ENCODE results near the gene ISG15. TPM values are rescaled to one million over a fixed set of nuclear protein-coding genes. Genes with fewer than 3 reads are reported as not detected.

The ISG15 gene
- polyA plus RNA-seq, 1 of the 3 experiments (the other 2 are of a cell fraction), result 28.6 TPM

GRCh38 chr1:1053682-1054081, 40.4 kb downstream of the ISG15 start:
- Histone ChIP-seq H3K27me3 (ENCODE audit: insufficient read depth) (peaks cover 9% of the 10 kb centered on the region; the same call in 1 of the 2 replicates), H3K4me2 (no peak overlapping the region), H3K4me1 (ENCODE audit: control insufficient read depth in 1 of 2, insufficient read depth in 2 of 2, low read depth in 1 of 2, low read length in 1 of 2) (no peaks in the 10 kb centered on the region; a peak in 1 of 4 replicates), H3K9ac (no peak overlapping the region), H3K79me2 (ENCODE audit: insufficient read depth) (no peaks in the 10 kb centered on the region), H2AFZ (ENCODE audit: low read depth) (no peak overlapping the region), H3K36me3 (replicated peaks in 1 of 2; ENCODE audit: control insufficient read depth in 1 of 2, insufficient read depth in 2 of 2, low read length in 1 of 2) (peaks cover 0 to 5% of the 10 kb centered on the region in 2 experiments), H3K9me2 (no peaks in the 10 kb centered on the region), H3K9me3 (no peaks in the 10 kb centered on the region), H4K20me1 (ENCODE audit: insufficient read depth) (no peaks in the 10 kb centered on the region), H3K4me3 (ENCODE audit: low read depth in 2 of 2, low read length in 1 of 2) (no peak overlapping the region), H3K27ac (ENCODE audit: low read depth in 2 of 2, low read length in 1 of 2) (no peak overlapping the region), H3F3A (replicated peaks; ENCODE audit: insufficient read depth) (no peaks in the 10 kb centered on the region)
- DNase-seq, result no peak
- TF ChIP-seq GABPA (IDR thresholded peaks at IDR 0.05; ENCODE audit: low read depth) (no peak), POLR2AphosphoS5 (IDR thresholded peaks at IDR 0.05; ENCODE audit: low read depth, low read length) (no peak), CTCF (IDR thresholded peaks at IDR 0.05) (no peak), MEF2A (IDR thresholded peaks at IDR 0.05; ENCODE audit: borderline replicate concordance, low read depth) (no peak), ELF1 (IDR thresholded peaks at IDR 0.05) (no peak), JUND (IDR thresholded peaks at IDR 0.05) (no peak), NFIC (IDR thresholded peaks at IDR 0.05; ENCODE audit: borderline replicate concordance) (no peak), USF2 (IDR thresholded peaks at IDR 0.05; ENCODE audit: borderline replicate concordance, low read depth, low read length) (no peak), FOSL2 (IDR thresholded peaks at IDR 0.05; ENCODE audit: borderline replicate concordance, low read depth) (no peak), SIN3A (IDR thresholded peaks at IDR 0.05; ENCODE audit: borderline replicate concordance, low read depth, low read length) (no peak), FOXM1 (IDR thresholded peaks at IDR 0.05; ENCODE audit: low read depth) (no peak), TCF12 (IDR thresholded peaks at IDR 0.05) (no peak)
- CTCF ChIA-PET, result interaction anchor here (2.2 kb wide), 1 partner anchor 21 kb away, joined by 8 read pairs; no protein-coding TSS in a partner anchor
- POLR2A ChIA-PET, result no interaction called here
- 99% methylated on average over 7 of the region's 18 CpGs for WGBS (ENCODE audit: low lambda C conversion rate)

- no peaks in the 10 kb centered on the region for H3K79me2 ChIP-seq (ENCODE audit: insufficient read depth)
- H3K9me2 ChIP-seq, result no peaks in the 10 kb centered on the region
- peaks cover 0 to 5% of the 10 kb centered on the region in 2 experiments for H3K36me3 ChIP-seq (replicated peaks in 1 of 2; ENCODE audit: control insufficient read depth in 1 of 2, insufficient read depth in 2 of 2, low read length in 1 of 2)
- no peaks in the 10 kb centered on the region for H3K9me3 ChIP-seq
- ChIA-PET POLR2A (no interaction called here), CTCF (interaction anchor here (2.2 kb wide), 1 partner anchor 21 kb away, joined by 8 read pairs; no protein-coding TSS in a partner anchor)
- DNase-seq, result no peak
- H3K4me3 ChIP-seq (ENCODE audit: low read depth in 2 of 2, low read length in 1 of 2), result no peak overlapping the region
- WGBS (ENCODE audit: low lambda C conversion rate), result 86% methylated on average over 7 of the region's 18 CpGs
- peaks cover 10% of the 10 kb centered on the region; the same call in 1 of the 2 replicates for H3K27me3 ChIP-seq (ENCODE audit: insufficient read depth)
- H3K9ac ChIP-seq, result no peak overlapping the region
- H2AFZ ChIP-seq (ENCODE audit: low read depth), result no peak overlapping the region
- no peak overlapping the region for H3K27ac ChIP-seq (ENCODE audit: low read depth in 2 of 2, low read length in 1 of 2)
- H4K20me1 ChIP-seq (ENCODE audit: insufficient read depth), result no peaks in the 10 kb centered on the region
- no peak overlapping the region for H3K4me2 ChIP-seq
- H3F3A ChIP-seq (replicated peaks; ENCODE audit: insufficient read depth), result no peaks in the 10 kb centered on the region
- no peaks in the 10 kb centered on the region; a peak in 1 of 4 replicates for H3K4me1 ChIP-seq (ENCODE audit: control insufficient read depth in 1 of 2, insufficient read depth in 2 of 2, low read depth in 1 of 2, low read length in 1 of 2)
- TF ChIP-seq EP300 (IDR thresholded peaks at IDR 0.05; ENCODE audit: borderline replicate concordance in 1 of 2, low read depth in 1 of 2, low read length in 1 of 2) (no peak), RCOR1 (IDR thresholded peaks at IDR 0.05; ENCODE audit: low read length) (no peak), PBX3 (IDR thresholded peaks at IDR 0.05) (no peak), RAD21 (IDR thresholded peaks at IDR 0.05; ENCODE audit: low read length) (no peak), CTCF (IDR thresholded peaks at IDR 0.05) (no peak), ZBTB33 (IDR thresholded peaks at IDR 0.05; ENCODE audit: borderline replicate concordance, low read depth) (no peak)
These were observed 40.9 kb downstream of the ISG15 start for GRCh38 chr1:1054099-1054700.
